Measurements from ENCODE around the gene FRAS1. TPM values are rescaled to one million over a fixed set of nuclear protein-coding genes. Genes with fewer than 3 reads are reported as not detected.
A peak's percentile ranks its signal among the peaks of the same experiment; 100 is the strongest.

FRAS1 gene
- total RNA-seq, 1 experiment from 2014 or later: 82.0 TPM

DNA sequence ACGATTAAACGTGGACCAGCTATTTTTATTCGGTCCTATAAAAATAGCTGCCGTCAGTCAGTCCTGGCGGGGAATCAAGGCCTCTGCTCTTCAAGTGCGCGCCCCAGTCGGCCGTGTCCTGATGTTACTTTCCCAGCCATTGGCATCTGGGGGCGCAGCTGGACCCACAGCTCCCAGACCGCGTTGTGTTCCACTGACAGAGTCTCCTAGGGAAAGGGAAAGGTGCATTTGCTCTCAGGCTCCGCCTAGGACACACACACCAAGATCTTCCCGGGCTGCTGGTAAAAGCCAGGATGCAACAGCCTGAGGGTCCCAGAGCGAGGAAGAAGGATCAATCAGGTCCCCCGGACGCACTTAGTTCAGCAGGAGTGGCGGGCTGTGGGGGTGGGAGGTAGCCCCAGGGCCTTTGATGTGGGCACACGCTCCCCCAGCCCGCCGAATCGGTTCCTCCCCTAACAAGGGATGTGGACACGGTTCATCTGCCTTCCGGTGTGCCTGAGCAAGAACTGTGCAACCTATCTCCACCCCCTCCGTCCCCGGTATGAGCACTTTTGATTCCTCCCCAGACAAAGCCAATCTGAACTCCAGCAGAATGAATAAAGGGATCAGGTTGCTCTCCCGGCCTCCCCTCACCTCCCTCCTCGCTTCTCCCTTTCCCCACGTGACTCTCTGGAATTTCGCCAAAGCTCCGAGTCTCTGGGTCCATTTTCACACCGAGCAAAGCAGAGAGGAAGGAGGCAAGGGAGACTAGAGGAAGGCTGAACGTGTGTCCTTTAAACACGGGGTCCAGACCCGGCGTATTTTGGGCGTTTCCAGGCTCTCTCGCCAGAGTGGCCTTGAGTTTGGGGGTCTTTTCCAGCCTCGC, 626 bp upstream of the FRAS1 start:
- Mint-ChIP-seq H3K4me1 (peaks cover 32% of the 10 kb centered on the region), H3K27ac (peak overlapping the region; percentile 100), H3K9me3 (no peaks in the 10 kb centered on the region), H3K36me3 (no peaks in the 10 kb centered on the region), H3K4me3 (peak overlapping the region; percentile 93), H3K27me3 (ENCODE audit: low read depth) (no peaks in the 10 kb centered on the region; the same call in 1 of the 2 replicates)
- ChIA-PET POLR2A (interaction anchor here (0.5 to 1.6 kb wide), 12 partner anchors 12 to 496 kb away, joined by 3 to 6 read pairs (median 3); partner anchors contain the start of gene ANXA3), CTCF (interaction anchor here (0.6 to 3.4 kb wide), 14 partner anchors 8 to 361 kb away, joined by 3 to 23 read pairs (median 4); no protein-coding TSS in a partner anchor)
- ATAC-seq: peak; percentile 59
- peak; percentile 80 for DNase-seq (ENCODE audit: low spot score)
- TF ChIP-seq, protein P1, sequence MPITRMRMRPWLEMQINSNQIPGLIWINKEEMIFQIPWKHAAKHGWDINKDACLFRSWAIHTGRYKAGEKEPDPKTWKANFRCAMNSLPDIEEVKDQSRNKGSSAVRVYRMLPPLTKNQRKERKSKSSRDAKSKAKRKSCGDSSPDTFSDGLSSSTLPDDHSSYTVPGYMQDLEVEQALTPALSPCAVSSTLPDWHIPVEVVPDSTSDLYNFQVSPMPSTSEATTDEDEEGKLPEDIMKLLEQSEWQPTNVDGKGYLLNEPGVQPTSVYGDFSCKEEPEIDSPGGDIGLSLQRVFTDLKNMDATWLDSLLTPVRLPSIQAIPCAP (CRISPR knock-in tag; IDR thresholded peaks at IDR 0.05): no peak
- TF ChIP-seq, protein P2, sequence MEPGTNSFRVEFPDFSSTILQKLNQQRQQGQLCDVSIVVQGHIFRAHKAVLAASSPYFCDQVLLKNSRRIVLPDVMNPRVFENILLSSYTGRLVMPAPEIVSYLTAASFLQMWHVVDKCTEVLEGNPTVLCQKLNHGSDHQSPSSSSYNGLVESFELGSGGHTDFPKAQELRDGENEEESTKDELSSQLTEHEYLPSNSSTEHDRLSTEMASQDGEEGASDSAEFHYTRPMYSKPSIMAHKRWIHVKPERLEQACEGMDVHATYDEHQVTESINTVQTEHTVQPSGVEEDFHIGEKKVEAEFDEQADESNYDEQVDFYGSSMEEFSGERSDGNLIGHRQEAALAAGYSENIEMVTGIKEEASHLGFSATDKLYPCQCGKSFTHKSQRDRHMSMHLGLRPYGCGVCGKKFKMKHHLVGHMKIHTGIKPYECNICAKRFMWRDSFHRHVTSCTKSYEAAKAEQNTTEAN (CRISPR knock-in tag; IDR thresholded peaks at IDR 0.05): no peak; the same call in 1 of the 2 replicates
- TF ChIP-seq SMAD4 (CRISPR knock-in tag; IDR thresholded peaks at IDR 0.05) (no peak), CBFB (CRISPR knock-in tag; IDR thresholded peaks at IDR 0.05; ENCODE audit: low read depth) (no peak), TEAD1 (CRISPR knock-in tag; IDR thresholded peaks at IDR 0.05) (0 out of 2 replicates have a peak, but pooled peaks have one; percentile 1), CREB1 (CRISPR knock-in tag; IDR thresholded peaks at IDR 0.05) (no peak), GRHL2 (CRISPR knock-in tag; IDR thresholded peaks at IDR 0.05; ENCODE audit: insufficient replicate concordance, severe bottlenecking) (no peak), NR1H2 (CRISPR knock-in tag; IDR thresholded peaks at IDR 0.05) (no peak), IRF2 (CRISPR knock-in tag; IDR thresholded peaks at IDR 0.05; ENCODE audit: borderline replicate concordance, low read depth) (no peak), JAZF1 (CRISPR knock-in tag; IDR thresholded peaks at IDR 0.05) (no peak), SMAD3 (CRISPR knock-in tag; IDR thresholded peaks at IDR 0.05; ENCODE audit: borderline replicate concordance) (no peak), ZNF121 (CRISPR knock-in tag; IDR thresholded peaks at IDR 0.05) (no peak)
- TF ChIP-seq, protein P3, sequence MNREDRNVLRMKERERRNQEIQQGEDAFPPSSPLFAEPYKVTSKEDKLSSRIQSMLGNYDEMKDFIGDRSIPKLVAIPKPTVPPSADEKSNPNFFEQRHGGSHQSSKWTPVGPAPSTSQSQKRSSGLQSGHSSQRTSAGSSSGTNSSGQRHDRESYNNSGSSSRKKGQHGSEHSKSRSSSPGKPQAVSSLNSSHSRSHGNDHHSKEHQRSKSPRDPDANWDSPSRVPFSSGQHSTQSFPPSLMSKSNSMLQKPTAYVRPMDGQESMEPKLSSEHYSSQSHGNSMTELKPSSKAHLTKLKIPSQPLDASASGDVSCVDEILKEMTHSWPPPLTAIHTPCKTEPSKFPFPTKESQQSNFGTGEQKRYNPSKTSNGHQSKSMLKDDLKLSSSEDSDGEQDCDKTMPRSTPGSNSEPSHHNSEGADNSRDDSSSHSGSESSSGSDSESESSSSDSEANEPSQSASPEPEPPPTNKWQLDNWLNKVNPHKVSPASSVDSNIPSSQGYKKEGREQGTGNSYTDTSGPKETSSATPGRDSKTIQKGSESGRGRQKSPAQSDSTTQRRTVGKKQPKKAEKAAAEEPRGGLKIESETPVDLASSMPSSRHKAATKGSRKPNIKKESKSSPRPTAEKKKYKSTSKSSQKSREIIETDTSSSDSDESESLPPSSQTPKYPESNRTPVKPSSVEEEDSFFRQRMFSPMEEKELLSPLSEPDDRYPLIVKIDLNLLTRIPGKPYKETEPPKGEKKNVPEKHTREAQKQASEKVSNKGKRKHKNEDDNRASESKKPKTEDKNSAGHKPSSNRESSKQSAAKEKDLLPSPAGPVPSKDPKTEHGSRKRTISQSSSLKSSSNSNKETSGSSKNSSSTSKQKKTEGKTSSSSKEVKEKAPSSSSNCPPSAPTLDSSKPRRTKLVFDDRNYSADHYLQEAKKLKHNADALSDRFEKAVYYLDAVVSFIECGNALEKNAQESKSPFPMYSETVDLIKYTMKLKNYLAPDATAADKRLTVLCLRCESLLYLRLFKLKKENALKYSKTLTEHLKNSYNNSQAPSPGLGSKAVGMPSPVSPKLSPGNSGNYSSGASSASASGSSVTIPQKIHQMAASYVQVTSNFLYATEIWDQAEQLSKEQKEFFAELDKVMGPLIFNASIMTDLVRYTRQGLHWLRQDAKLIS (CRISPR knock-in tag; IDR thresholded peaks at IDR 0.05; ENCODE audit: borderline replicate concordance): no peak
- TF ChIP-seq, protein P4, sequence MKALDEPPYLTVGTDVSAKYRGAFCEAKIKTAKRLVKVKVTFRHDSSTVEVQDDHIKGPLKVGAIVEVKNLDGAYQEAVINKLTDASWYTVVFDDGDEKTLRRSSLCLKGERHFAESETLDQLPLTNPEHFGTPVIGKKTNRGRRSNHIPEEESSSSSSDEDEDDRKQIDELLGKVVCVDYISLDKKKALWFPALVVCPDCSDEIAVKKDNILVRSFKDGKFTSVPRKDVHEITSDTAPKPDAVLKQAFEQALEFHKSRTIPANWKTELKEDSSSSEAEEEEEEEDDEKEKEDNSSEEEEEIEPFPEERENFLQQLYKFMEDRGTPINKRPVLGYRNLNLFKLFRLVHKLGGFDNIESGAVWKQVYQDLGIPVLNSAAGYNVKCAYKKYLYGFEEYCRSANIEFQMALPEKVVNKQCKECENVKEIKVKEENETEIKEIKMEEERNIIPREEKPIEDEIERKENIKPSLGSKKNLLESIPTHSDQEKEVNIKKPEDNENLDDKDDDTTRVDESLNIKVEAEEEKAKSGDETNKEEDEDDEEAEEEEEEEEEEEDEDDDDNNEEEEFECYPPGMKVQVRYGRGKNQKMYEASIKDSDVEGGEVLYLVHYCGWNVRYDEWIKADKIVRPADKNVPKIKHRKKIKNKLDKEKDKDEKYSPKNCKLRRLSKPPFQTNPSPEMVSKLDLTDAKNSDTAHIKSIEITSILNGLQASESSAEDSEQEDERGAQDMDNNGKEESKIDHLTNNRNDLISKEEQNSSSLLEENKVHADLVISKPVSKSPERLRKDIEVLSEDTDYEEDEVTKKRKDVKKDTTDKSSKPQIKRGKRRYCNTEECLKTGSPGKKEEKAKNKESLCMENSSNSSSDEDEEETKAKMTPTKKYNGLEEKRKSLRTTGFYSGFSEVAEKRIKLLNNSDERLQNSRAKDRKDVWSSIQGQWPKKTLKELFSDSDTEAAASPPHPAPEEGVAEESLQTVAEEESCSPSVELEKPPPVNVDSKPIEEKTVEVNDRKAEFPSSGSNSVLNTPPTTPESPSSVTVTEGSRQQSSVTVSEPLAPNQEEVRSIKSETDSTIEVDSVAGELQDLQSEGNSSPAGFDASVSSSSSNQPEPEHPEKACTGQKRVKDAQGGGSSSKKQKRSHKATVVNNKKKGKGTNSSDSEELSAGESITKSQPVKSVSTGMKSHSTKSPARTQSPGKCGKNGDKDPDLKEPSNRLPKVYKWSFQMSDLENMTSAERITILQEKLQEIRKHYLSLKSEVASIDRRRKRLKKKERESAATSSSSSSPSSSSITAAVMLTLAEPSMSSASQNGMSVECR (CRISPR knock-in tag; IDR thresholded peaks at IDR 0.05; ENCODE audit: borderline replicate concordance): 0 out of 2 replicates have a peak, but pooled peaks have one; percentile 51
- TF ChIP-seq, protein P5, sequence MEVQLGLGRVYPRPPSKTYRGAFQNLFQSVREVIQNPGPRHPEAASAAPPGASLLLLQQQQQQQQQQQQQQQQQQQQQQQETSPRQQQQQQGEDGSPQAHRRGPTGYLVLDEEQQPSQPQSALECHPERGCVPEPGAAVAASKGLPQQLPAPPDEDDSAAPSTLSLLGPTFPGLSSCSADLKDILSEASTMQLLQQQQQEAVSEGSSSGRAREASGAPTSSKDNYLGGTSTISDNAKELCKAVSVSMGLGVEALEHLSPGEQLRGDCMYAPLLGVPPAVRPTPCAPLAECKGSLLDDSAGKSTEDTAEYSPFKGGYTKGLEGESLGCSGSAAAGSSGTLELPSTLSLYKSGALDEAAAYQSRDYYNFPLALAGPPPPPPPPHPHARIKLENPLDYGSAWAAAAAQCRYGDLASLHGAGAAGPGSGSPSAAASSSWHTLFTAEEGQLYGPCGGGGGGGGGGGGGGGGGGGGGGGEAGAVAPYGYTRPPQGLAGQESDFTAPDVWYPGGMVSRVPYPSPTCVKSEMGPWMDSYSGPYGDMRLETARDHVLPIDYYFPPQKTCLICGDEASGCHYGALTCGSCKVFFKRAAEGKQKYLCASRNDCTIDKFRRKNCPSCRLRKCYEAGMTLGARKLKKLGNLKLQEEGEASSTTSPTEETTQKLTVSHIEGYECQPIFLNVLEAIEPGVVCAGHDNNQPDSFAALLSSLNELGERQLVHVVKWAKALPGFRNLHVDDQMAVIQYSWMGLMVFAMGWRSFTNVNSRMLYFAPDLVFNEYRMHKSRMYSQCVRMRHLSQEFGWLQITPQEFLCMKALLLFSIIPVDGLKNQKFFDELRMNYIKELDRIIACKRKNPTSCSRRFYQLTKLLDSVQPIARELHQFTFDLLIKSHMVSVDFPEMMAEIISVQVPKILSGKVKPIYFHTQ (CRISPR knock-in tag; IDR thresholded peaks at IDR 0.05): no peak
- TF ChIP-seq, protein P6, sequence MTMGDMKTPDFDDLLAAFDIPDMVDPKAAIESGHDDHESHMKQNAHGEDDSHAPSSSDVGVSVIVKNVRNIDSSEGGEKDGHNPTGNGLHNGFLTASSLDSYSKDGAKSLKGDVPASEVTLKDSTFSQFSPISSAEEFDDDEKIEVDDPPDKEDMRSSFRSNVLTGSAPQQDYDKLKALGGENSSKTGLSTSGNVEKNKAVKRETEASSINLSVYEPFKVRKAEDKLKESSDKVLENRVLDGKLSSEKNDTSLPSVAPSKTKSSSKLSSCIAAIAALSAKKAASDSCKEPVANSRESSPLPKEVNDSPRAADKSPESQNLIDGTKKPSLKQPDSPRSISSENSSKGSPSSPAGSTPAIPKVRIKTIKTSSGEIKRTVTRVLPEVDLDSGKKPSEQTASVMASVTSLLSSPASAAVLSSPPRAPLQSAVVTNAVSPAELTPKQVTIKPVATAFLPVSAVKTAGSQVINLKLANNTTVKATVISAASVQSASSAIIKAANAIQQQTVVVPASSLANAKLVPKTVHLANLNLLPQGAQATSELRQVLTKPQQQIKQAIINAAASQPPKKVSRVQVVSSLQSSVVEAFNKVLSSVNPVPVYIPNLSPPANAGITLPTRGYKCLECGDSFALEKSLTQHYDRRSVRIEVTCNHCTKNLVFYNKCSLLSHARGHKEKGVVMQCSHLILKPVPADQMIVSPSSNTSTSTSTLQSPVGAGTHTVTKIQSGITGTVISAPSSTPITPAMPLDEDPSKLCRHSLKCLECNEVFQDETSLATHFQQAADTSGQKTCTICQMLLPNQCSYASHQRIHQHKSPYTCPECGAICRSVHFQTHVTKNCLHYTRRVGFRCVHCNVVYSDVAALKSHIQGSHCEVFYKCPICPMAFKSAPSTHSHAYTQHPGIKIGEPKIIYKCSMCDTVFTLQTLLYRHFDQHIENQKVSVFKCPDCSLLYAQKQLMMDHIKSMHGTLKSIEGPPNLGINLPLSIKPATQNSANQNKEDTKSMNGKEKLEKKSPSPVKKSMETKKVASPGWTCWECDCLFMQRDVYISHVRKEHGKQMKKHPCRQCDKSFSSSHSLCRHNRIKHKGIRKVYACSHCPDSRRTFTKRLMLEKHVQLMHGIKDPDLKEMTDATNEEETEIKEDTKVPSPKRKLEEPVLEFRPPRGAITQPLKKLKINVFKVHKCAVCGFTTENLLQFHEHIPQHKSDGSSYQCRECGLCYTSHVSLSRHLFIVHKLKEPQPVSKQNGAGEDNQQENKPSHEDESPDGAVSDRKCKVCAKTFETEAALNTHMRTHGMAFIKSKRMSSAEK (CRISPR knock-in tag; IDR thresholded peaks at IDR 0.05; ENCODE audit: borderline replicate concordance): no peak
- TF ChIP-seq, protein P7, sequence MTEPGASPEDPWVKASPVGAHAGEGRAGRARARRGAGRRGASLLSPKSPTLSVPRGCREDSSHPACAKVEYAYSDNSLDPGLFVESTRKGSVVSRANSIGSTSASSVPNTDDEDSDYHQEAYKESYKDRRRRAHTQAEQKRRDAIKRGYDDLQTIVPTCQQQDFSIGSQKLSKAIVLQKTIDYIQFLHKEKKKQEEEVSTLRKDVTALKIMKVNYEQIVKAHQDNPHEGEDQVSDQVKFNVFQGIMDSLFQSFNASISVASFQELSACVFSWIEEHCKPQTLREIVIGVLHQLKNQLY (CRISPR knock-in tag; IDR thresholded peaks at IDR 0.05): no peak

Measured in WTC11 (cell line).